Measurements from ENCODE around the gene CDH13. TPM values are rescaled to one million over a fixed set of nuclear protein-coding genes. Genes with fewer than 3 reads are reported as not detected.
A peak's percentile ranks its signal among the peaks of the same experiment; 100 is the strongest.

CDH13 gene
- total RNA-seq, 1 experiment from 2014 or later = 0.89 TPM

- Histone ChIP-seq H3K36me3 (no peaks in the 10 kb centered on the region), H3K4me3 (no peak overlapping the region), H3K27me3 (no peaks in the 10 kb centered on the region), H3K9me3 (no peaks in the 10 kb centered on the region)
- DNase-seq = no peak
These were observed 108.9 kb downstream of the CDH13 start for GRCh38 chr16:82735673-82736091.

GRCh38 chr16:82736224-82736623, 109.5 kb downstream of the CDH13 start:
- no peaks in the 10 kb centered on the region for H3K36me3 ChIP-seq
- H3K27me3 ChIP-seq = no peaks in the 10 kb centered on the region
- H3K4me3 ChIP-seq = no peak overlapping the region
- H3K9me3 ChIP-seq = no peaks in the 10 kb centered on the region
- no peak for DNase-seq

- peak; percentile 5 for DNase-seq
- Histone ChIP-seq H3K4me3 (no peak overlapping the region), H3K27me3 (no peaks in the 10 kb centered on the region), H3K9me3 (no peaks in the 10 kb centered on the region), H3K36me3 (no peaks in the 10 kb centered on the region)
These were observed 111.9 kb downstream of the CDH13 start for GRCh38 chr16:82738699-82739098.

GRCh38 chr16:82741073-82741615, 114.4 kb downstream of the CDH13 start:
- DNase-seq = no peak
- H3K36me3 ChIP-seq = no peaks in the 10 kb centered on the region
- no peaks in the 10 kb centered on the region for H3K27me3 ChIP-seq
- H3K4me3 ChIP-seq = no peak overlapping the region
- H3K9me3 ChIP-seq = no peaks in the 10 kb centered on the region

- no peak overlapping the region for H3K4me3 ChIP-seq
- DNase-seq = no peak
- H3K9me3 ChIP-seq = no peaks in the 10 kb centered on the region
These were observed 118.2 kb downstream of the CDH13 start for GRCh38 chr16:82744958-82745357.

GRCh38 chr16:82748026-82748425, 121.3 kb downstream of the CDH13 start:
- H3K4me3 ChIP-seq = no peak overlapping the region
- peak; percentile 10 for DNase-seq
- H3K9me3 ChIP-seq = no peaks in the 10 kb centered on the region
- H3K27me3 ChIP-seq = no peaks in the 10 kb centered on the region; the same call in 1 of the 2 replicates
- no peaks in the 10 kb centered on the region for H3K36me3 ChIP-seq

More at GRCh38 chr16:82744958-82745357, 118.2 kb downstream of the CDH13 start:
- no peaks in the 10 kb centered on the region for H3K36me3 ChIP-seq
- H3K27me3 ChIP-seq = no peaks in the 10 kb centered on the region; the same call in 1 of the 2 replicates

- Histone ChIP-seq H3K4me3 (no peak overlapping the region), H3K9me3 (no peaks in the 10 kb centered on the region), H3K36me3 (no peaks in the 10 kb centered on the region), H3K27me3 (no peaks in the 10 kb centered on the region; the same call in 1 of the 2 replicates)
- no peak for DNase-seq
These were observed 123.3 kb downstream of the CDH13 start for GRCh38 chr16:82750068-82750467.

GRCh38 chr16:82751020-82751419, 124.3 kb downstream of the CDH13 start:
- DNase-seq = no peak
- no peaks in the 10 kb centered on the region for H3K36me3 ChIP-seq
- H3K27me3 ChIP-seq = no peaks in the 10 kb centered on the region; the same call in 1 of the 2 replicates
- no peak overlapping the region for H3K4me3 ChIP-seq
- no peaks in the 10 kb centered on the region for H3K9me3 ChIP-seq

GRCh38 chr16:82752172-82752571, 125.4 kb downstream of the CDH13 start:
- DNase-seq = no peak
- H3K9me3 ChIP-seq = no peaks in the 10 kb centered on the region

GRCh38 chr16:82753821-82754220, 127.1 kb downstream of the CDH13 start:
- Histone ChIP-seq H3K36me3 (no peaks in the 10 kb centered on the region), H3K27me3 (no peaks in the 10 kb centered on the region), H3K4me3 (no peak overlapping the region), H3K9me3 (no peaks in the 10 kb centered on the region)
- no peak for DNase-seq

More at GRCh38 chr16:82752172-82752571, 125.4 kb downstream of the CDH13 start:
- no peaks in the 10 kb centered on the region for H3K36me3 ChIP-seq
- no peak overlapping the region for H3K4me3 ChIP-seq
- H3K27me3 ChIP-seq = no peaks in the 10 kb centered on the region; the same call in 1 of the 2 replicates

- Histone ChIP-seq H3K27me3 (no peaks in the 10 kb centered on the region), H3K4me3 (no peak overlapping the region), H3K36me3 (no peaks in the 10 kb centered on the region), H3K9me3 (no peaks in the 10 kb centered on the region)
- no peak for DNase-seq
These were observed 128.1 kb downstream of the CDH13 start for GRCh38 chr16:82754716-82755513.

GRCh38 chr16:82755570-82756282, 129.0 kb downstream of the CDH13 start:
- DNase-seq = no peak

GRCh38 chr16:82756283-82756599, 129.5 kb downstream of the CDH13 start:
- H3K4me3 ChIP-seq = no peak overlapping the region
- no peaks in the 10 kb centered on the region for H3K27me3 ChIP-seq
- no peaks in the 10 kb centered on the region for H3K9me3 ChIP-seq
- no peak for DNase-seq
- H3K36me3 ChIP-seq = no peaks in the 10 kb centered on the region

More at GRCh38 chr16:82755570-82756282, 129.0 kb downstream of the CDH13 start:
- Histone ChIP-seq H3K27me3 (no peaks in the 10 kb centered on the region), H3K36me3 (no peaks in the 10 kb centered on the region), H3K9me3 (no peaks in the 10 kb centered on the region), H3K4me3 (no peak overlapping the region)

- Histone ChIP-seq H3K36me3 (no peaks in the 10 kb centered on the region), H3K4me3 (no peak overlapping the region), H3K27me3 (no peaks in the 10 kb centered on the region), H3K9me3 (no peaks in the 10 kb centered on the region)
- DNase-seq = no peak
These were observed 131.6 kb downstream of the CDH13 start for GRCh38 chr16:82758406-82758805.

- no peaks in the 10 kb centered on the region for H3K27me3 ChIP-seq
- H3K4me3 ChIP-seq = no peak overlapping the region
- no peaks in the 10 kb centered on the region for H3K36me3 ChIP-seq
- no peaks in the 10 kb centered on the region for H3K9me3 ChIP-seq
- no peak for DNase-seq
These were observed 132.1 kb downstream of the CDH13 start for GRCh38 chr16:82758904-82759303.

GRCh38 chr16:82761236-82761635, 134.5 kb downstream of the CDH13 start:
- Histone ChIP-seq H3K9me3 (no peaks in the 10 kb centered on the region), H3K4me3 (no peak overlapping the region), H3K36me3 (no peaks in the 10 kb centered on the region), H3K27me3 (no peaks in the 10 kb centered on the region)
- peak; percentile 28 for DNase-seq

- Histone ChIP-seq H3K36me3 (no peaks in the 10 kb centered on the region), H3K27me3 (no peaks in the 10 kb centered on the region), H3K9me3 (no peaks in the 10 kb centered on the region), H3K4me3 (peak overlapping the region; percentile 10; the same call in 1 of the 2 replicates)
- DNase-seq = no peak
These were observed 135.1 kb downstream of the CDH13 start for GRCh38 chr16:82761858-82762257.
